K562 (cell line): Measurements from ENCODE around the gene MTMR12. TPM values are rescaled to one million over a fixed set of nuclear protein-coding genes. Genes with fewer than 3 reads are reported as not detected.

Experiments
- ATAC-seq: fragments of 200-7000 bp; cut with Tn5 transposase; 3 replicates; pipeline ENCODE4 v1.9.1; 2020; ENCODE audit warnings: moderate library complexity
- BruUV-seq: library from RNA; stranded (reverse); fragments of 400-500 nt; replicated peaks from 2 replicates; lab custom pipeline; 2021; lab: Mats Ljungman, UMichigan
- CTCF ChIA-PET: fragments of 300-600 bp; formaldehyde crosslinking; extraction: SDS; loops from one replicate; lab custom pipeline; 2021; ENCODE audit warnings: low intra/inter-chr PET ratio; lab: Yijun Ruan, JAX
- POLR2A ChIA-PET: fragments of 300-600, 350-650 bp; sonication (Branson Sonifier 250); formaldehyde crosslinking; extraction: SDS; loops from one replicate; lab custom pipeline; 2021; ENCODE audit warnings: antibody characterized with exemption, inconsistent platforms; lab: Yijun Ruan, JAX
- DNase-seq, 4 experiments: peaks; one replicate each; pipeline versions ENCODE4 v3.0.0 to v3.0.0-alpha.2; 2011 to 2018; ENCODE audit warnings: low spot score in 3 of 4, mixed read lengths in 3 of 4; ENCODE audit errors: extremely low read depth in 1 of 4
- FAIRE-seq: peaks from 2 replicates; lab custom pipeline; 2011; peaks lifted over from hg19 to GRCh38; lab: Jason Lieb, UNC
- H2AFZ ChIP-seq: 2 replicates; pipeline ENCODE4 v1.6.0; 2011; ENCODE audit warnings: low read depth, low read length, control low read depth, inconsistent platforms
- H3K27ac ChIP-seq: fragments of 200-600 bp; 3 replicates; pipeline ENCODE4 v1.8.0; 2011; ENCODE audit warnings: low read depth, mild to moderate bottlenecking, control low read depth, inconsistent platforms, low read length, moderate library complexity, mixed read lengths; ENCODE audit errors: extremely low read depth
- H3K27me3 ChIP-seq, 2 experiments: fragments of 300-600 bp in 1 of 2; 2 replicates in 1 of 2; 3 replicates in 1 of 2; pipeline versions ENCODE4 v1.6.0 to v1.8.0; 2011; ENCODE audit warnings: inconsistent platforms in 2 of 2, low read length in 2 of 2, mild to moderate bottlenecking in 1 of 2, mixed read lengths in 1 of 2, moderate library complexity in 1 of 2; ENCODE audit not compliant: control insufficient read depth in 2 of 2, insufficient read depth in 2 of 2
- H3K36me3 ChIP-seq: fragments of 300-600 bp; 3 replicates; pipeline ENCODE4 v1.8.0; 2011; ENCODE audit warnings: mild to moderate bottlenecking, low read length, inconsistent platforms; ENCODE audit not compliant: control insufficient read depth, insufficient read depth
- H3K4me1 ChIP-seq, 2 experiments: fragments of 200-600 bp in 1 of 2; replicated peaks in 1 of 2; 2 replicates in 1 of 2; 3 replicates in 1 of 2; pipeline versions ENCODE4 v1.5.1 to v1.8.0; 2011; ENCODE audit warnings: inconsistent platforms in 2 of 2, low read length in 2 of 2, mild to moderate bottlenecking in 1 of 2, mixed read lengths in 1 of 2, moderate library complexity in 1 of 2; ENCODE audit not compliant: control insufficient read depth in 2 of 2, insufficient read depth in 2 of 2
- H3K4me2 ChIP-seq: 2 replicates; pipeline ENCODE4 v1.6.1; 2011; ENCODE audit warnings: low read length, control low read depth, inconsistent platforms, mixed read lengths; ENCODE audit not compliant: insufficient read depth
- H3K4me3 ChIP-seq: fragments of 200-600 bp; sonication (generic), shearing (Covaris generic); 2 replicates; pipeline ENCODE4 v1.5.1; 2016; ENCODE audit warnings: control low read depth, inconsistent platforms
- H3K79me2 ChIP-seq: fragments of 200-600 bp; 3 replicates; pipeline ENCODE4 v1.8.0; 2011; ENCODE audit warnings: low read length, inconsistent platforms; ENCODE audit not compliant: control insufficient read depth, insufficient read depth
- H3K9ac ChIP-seq, 2 experiments: 2 replicates each; pipeline versions ENCODE4 v1.6.0 to v1.6.1; 2011; ENCODE audit warnings: low read depth in 2 of 2, low read length in 2 of 2, control low read depth in 1 of 2, inconsistent platforms in 1 of 2, mild to moderate bottlenecking in 1 of 2, mixed read lengths in 1 of 2; ENCODE audit not compliant: insufficient read depth in 1 of 2
- H3K9me1 ChIP-seq: one replicate; pipeline ENCODE4 v1.6.0; 2011; ENCODE audit warnings: inconsistent platforms, mild to moderate bottlenecking, low read length, moderate library complexity; ENCODE audit not compliant: control insufficient read depth, insufficient read depth
- H3K9me3 ChIP-seq: replicated peaks from 2 replicates; pipeline ENCODE4 v1.5.1; 2011; ENCODE audit warnings: low read depth, low read length, inconsistent platforms; ENCODE audit not compliant: control insufficient read depth, insufficient read depth
- H4K20me1 ChIP-seq: replicated peaks from 2 replicates; pipeline ENCODE4 v1.6.1; 2011; ENCODE audit warnings: low read length, inconsistent platforms, mixed read lengths; ENCODE audit not compliant: control insufficient read depth, insufficient read depth
- BRD4 ChIP-seq: fragments of 200-600 bp; sonication (generic); IDR thresholded peaks from 2 replicates; pipeline ENCODE4 v1.6.1; 2017; ENCODE audit warnings: inconsistent platforms
- EHMT2 ChIP-seq: fragments of 450-650 bp; IDR thresholded peaks from 2 replicates; pipeline ENCODE4 v1.6.1; 2018; ENCODE audit warnings: antibody characterized with exemption
- EP400 ChIP-seq: fragments of 450-650 bp; IDR thresholded peaks from 2 replicates; pipeline ENCODE4 v1.6.1; 2017; ENCODE audit warnings: antibody characterized with exemption, mild to moderate bottlenecking, moderate library complexity
- PCBP1 ChIP-seq: fragments of 200-400 bp; formaldehyde crosslinking; IDR thresholded peaks from 2 replicates; pipeline ENCODE4 v1.6.1; 2018; ENCODE audit warnings: mild to moderate bottlenecking, low read depth, low read length; ENCODE audit not compliant: poor library complexity, severe bottlenecking
- SOX6 ChIP-seq: fragments of 450-650 bp; IDR thresholded peaks from 2 replicates; pipeline ENCODE4 v1.6.1; 2014; ENCODE audit warnings: mild to moderate bottlenecking
- TARDBP ChIP-seq: fragments of 450-650 bp; IDR thresholded peaks from 2 replicates; pipeline ENCODE4 v1.6.1; 2016
- ZNF140 ChIP-seq: fragments of 250-450 bp; sonication (Bioruptor Pico); IDR thresholded peaks from 2 replicates; pipeline ENCODE4 v1.8.0; 2021; ENCODE audit warnings: moderate library complexity, mild to moderate bottlenecking, inconsistent platforms
- ZNF24 ChIP-seq: fragments of 450-650 bp; IDR thresholded peaks from 2 replicates; pipeline ENCODE4 v1.6.1; 2016
- ZNF445 ChIP-seq: fragments of 250-450 bp; sonication (Bioruptor Pico); IDR thresholded peaks from 2 replicates; pipeline ENCODE4 v1.4.0; 2020; ENCODE audit warnings: low read depth, mild to moderate bottlenecking, moderate library complexity
- ZNF717 ChIP-seq: fragments of 250-450 bp; sonication (Bioruptor Pico); IDR thresholded peaks from 2 replicates; pipeline ENCODE4 v1.5.0; 2021
- WGBS: fragments of 100-300 bp; shearing (Covaris generic); methylation state at CpG from one replicate; pipeline ENCODE4 v1.1.6; 2016; ENCODE audit warnings: low coverage, mixed read lengths; ENCODE audit not compliant: insufficient coverage; ENCODE audit errors: missing lambda C conversion rate; 5-methylcytosine and 5-hydroxymethylcytosine counted together
- in situ Hi-C: fragments of 300-500 bp; cut with MboI; formaldehyde crosslinking; loops from 4 replicates; pipeline ENCODE4 v1.15.0; 2018; ENCODE audit warnings: inconsistent platforms, mixed read lengths
- intact Hi-C: fragments of 100-400 bp; cut with micrococcal nuclease; formaldehyde crosslinking; loops from 2 replicates; pipeline ENCODE4 v1.14.2; 2022
- polyA plus RNA-seq, 8 experiments: library from polyadenylated mRNA; depleted of rRNA in 4 of 8; stranded (reverse) in 5 of 8; unstranded in 3 of 8; fragments of >200 nt; fragmentation: Nextera tagmentation in 2 of 8; fragmentation: Illumina TruSeq in 1 of 8; extraction: Ambion mirVana in 2 of 8; extraction: Trizol in 1 of 8; gene quantifications; 2 replicates each; pipeline versions ENCODE4 v1.2.1 to v1.2.3, GENCODE V29; 2011 to 2014; ENCODE audit warnings: inconsistent platforms in 1 of 8, missing spikeins in 1 of 8
- total RNA-seq, 7 experiments: library from RNA; depleted of rRNA in 6 of 7; stranded (reverse); fragments of >200 nt in 6 of 7; fragmentation: Illumina TruSeq in 2 of 7; extraction: Trizol in 2 of 7; gene quantifications; 2 replicates each; pipeline versions ENCODE4 v1.2.1 to v1.2.3, GENCODE V29; 2011 to 2021; ENCODE audit warnings: low replicate concordance in 1 of 7
- TF ChIP-seq, protein P1 (sequence below), 2 experiments: IDR thresholded peaks; 2 replicates each; pipeline ENCODE4 v1.6.1; 2012; ENCODE audit warnings: improper control_type of control experiment in 2 of 2, low read depth in 2 of 2, low read length in 2 of 2, borderline replicate concordance in 1 of 2

MTMR12 gene
- total and polyA plus RNA-seq, 9 of the 15 experiments (the other 6 are each of a cell fraction or from before 2014, with no cell fraction given) = 4.0 to 28.7 (median 17.1) TPM

DNA sequence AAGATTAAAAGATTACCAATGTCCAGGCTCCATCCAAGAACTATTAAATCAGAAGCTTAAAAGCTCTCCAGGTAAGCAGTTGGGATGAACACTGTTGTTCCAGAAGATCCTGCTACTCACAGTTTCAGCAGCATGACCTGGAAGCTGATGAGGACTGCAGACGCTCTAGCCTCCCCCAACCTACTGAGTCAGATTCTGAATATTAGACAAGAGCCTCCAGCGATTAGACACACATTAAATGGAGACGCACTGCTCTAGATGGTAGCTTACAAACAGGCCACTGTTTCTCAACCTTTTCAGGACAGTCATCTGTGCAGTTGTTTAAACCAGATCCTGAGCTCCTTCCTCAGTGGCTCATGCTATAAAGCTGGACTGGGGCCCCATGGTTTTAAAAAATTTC lies 54.3 kb downstream of the MTMR12 start (continued):
- TF ChIP-seq ZNF445 (CRISPR knock-in tag) = no peak
- no peak for TF ChIP-seq BRD4
- no peak for TF ChIP-seq EP400
- no peak for TF ChIP-seq SOX6
- no peak for TF ChIP-seq ZNF140 (CRISPR knock-in tag)
- TF ChIP-seq ZNF24 = no peak
- TF ChIP-seq TARDBP = no peak
- TF ChIP-seq ZNF717 (CRISPR knock-in tag) = no peak

DNA sequence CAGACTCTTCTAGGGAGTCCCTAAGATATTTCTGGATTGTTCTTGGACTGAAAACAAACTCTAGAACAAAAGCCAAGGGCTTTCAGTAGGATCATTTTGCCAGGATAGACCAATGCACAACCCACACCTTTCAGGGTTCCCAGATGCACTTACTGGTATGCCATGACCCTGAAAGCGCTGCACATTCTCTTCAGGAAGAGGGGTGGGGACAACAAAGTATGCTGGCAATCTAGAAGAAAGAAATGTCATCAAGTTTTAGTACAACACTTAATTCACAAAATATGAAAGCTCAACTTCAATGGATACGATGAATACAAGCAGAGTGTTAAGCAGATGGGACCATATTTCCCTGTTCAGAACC lies 57.2 kb downstream of the MTMR12 start:
- no peaks in the 10 kb centered on the region for H3K9me3 ChIP-seq
- intact Hi-C loops = no loop called here
- 95% methylated on average over 2 of the region's 2 CpGs for WGBS
- no peak overlapping the region for H3K27ac ChIP-seq
- in situ Hi-C loops = no loop called here
- H4K20me1 ChIP-seq = no peaks in the 10 kb centered on the region
- H3K27me3 ChIP-seq = no peaks in the 10 kb centered on the region
- no peak for FAIRE-seq
- ATAC-seq = no peak
- no peaks in the 10 kb centered on the region for H3K9me1 ChIP-seq
- no peak overlapping the region for H3K4me3 ChIP-seq
- no peak overlapping the region for H3K4me2 ChIP-seq
- peaks cover 58% of the 10 kb centered on the region for H3K36me3 ChIP-seq
- no peaks in the 10 kb centered on the region for H3K4me1 ChIP-seq
- ChIA-PET POLR2A (interaction anchor here (0.6 to 0.7 kb wide), 2 partner anchors 34 to 423 kb away, joined by 3 read pairs; no protein-coding TSS in a partner anchor), CTCF (no interaction called here)
- TF ChIP-seq EHMT2 = no peak
- no peak for TF ChIP-seq PCBP1
- TF ChIP-seq, protein P1, sequence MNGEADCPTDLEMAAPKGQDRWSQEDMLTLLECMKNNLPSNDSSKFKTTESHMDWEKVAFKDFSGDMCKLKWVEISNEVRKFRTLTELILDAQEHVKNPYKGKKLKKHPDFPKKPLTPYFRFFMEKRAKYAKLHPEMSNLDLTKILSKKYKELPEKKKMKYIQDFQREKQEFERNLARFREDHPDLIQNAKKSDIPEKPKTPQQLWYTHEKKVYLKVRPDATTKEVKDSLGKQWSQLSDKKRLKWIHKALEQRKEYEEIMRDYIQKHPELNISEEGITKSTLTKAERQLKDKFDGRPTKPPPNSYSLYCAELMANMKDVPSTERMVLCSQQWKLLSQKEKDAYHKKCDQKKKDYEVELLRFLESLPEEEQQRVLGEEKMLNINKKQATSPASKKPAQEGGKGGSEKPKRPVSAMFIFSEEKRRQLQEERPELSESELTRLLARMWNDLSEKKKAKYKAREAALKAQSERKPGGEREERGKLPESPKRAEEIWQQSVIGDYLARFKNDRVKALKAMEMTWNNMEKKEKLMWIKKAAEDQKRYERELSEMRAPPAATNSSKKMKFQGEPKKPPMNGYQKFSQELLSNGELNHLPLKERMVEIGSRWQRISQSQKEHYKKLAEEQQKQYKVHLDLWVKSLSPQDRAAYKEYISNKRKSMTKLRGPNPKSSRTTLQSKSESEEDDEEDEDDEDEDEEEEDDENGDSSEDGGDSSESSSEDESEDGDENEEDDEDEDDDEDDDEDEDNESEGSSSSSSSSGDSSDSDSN (IDR thresholded peaks at IDR 0.05; ENCODE audit: borderline replicate concordance in 1 of 2, low read depth in 2 of 2, low read length in 2 of 2) = no peak
- H2AFZ ChIP-seq = no peak overlapping the region
- DNase-seq = no peak
- no peak overlapping the region for H3K9ac ChIP-seq
- H3K79me2 ChIP-seq = no peaks in the 10 kb centered on the region
- no TSS peak for BruUV-seq
